Activated naive CD8-positive, alpha-beta T cell treated with anti-CD3 and anti-CD28 coated beads for 36 hours (primary cell): ENCODE measurements around the gene COL20A1. TPM values are rescaled to one million over a fixed set of nuclear protein-coding genes. Genes with fewer than 3 reads are reported as not detected.
A peak's percentile ranks its signal among the peaks of the same experiment; 100 is the strongest.
"Not testable (repeated sequence)": the region's sequence is repeated elsewhere in the genome, so short reads cannot be mapped to it uniquely, and the experiment has no call there.

Source experiments
- DNase-seq: peaks from one replicate; pipeline ENCODE4 v3.0.0; 2021
- H3K27ac Mint-ChIP-seq: one replicate; pipeline ENCODE4 v1.8.0; 2022; ENCODE audit warnings: mild to moderate bottlenecking, moderate library complexity, mixed read lengths
- H3K27me3 Mint-ChIP-seq: one replicate; pipeline ENCODE4 v1.8.0; 2022; ENCODE audit warnings: mild to moderate bottlenecking, mixed read lengths
- H3K36me3 Mint-ChIP-seq: one replicate; pipeline ENCODE4 v1.8.0; 2021; ENCODE audit warnings: mild to moderate bottlenecking, mixed read lengths
- H3K4me1 Mint-ChIP-seq: one replicate; pipeline ENCODE4 v1.8.0; 2021; ENCODE audit warnings: mixed read lengths
- H3K4me3 Mint-ChIP-seq: one replicate; pipeline ENCODE4 v1.8.0; 2022; ENCODE audit warnings: mild to moderate bottlenecking, moderate library complexity, mixed read lengths
- H3K9me3 Mint-ChIP-seq: one replicate; pipeline ENCODE4 v1.8.0; 2022; ENCODE audit warnings: mixed read lengths
- total RNA-seq, 2 experiments: library from RNA; stranded (reverse); gene quantifications; one replicate each; pipeline ENCODE4 v1.2.3, GENCODE V29; 2021

The COL20A1 gene
- total RNA-seq, 2 experiments from 2014 or later, result 0.08 TPM; not detected in 1

GRCh38 chr20:63330084-63330760 is 37.2 kb downstream of the COL20A1 start:
- H3K36me3 Mint-ChIP-seq, result no peaks in the 10 kb centered on the region
- no peak for DNase-seq
- no peak overlapping the region for H3K4me3 Mint-ChIP-seq
- no peaks in the 10 kb centered on the region for H3K4me1 Mint-ChIP-seq
- peaks cover 18% of the 10 kb centered on the region for H3K27me3 Mint-ChIP-seq
- H3K27ac Mint-ChIP-seq, result no peak overlapping the region
- H3K9me3 Mint-ChIP-seq, result peaks cover 8% of the 10 kb centered on the region

- Mint-ChIP-seq H3K27ac (no peak overlapping the region), H3K4me1 (no peaks in the 10 kb centered on the region), H3K9me3 (peaks cover 8% of the 10 kb centered on the region), H3K36me3 (no peaks in the 10 kb centered on the region), H3K27me3 (peaks cover 25% of the 10 kb centered on the region), H3K4me3 (no peak overlapping the region)
- DNase-seq, result no peak
Measured at GRCh38 chr20:63330940-63331339, 38.0 kb downstream of the COL20A1 start.

GRCh38 chr20:63331741-63332400 is 38.9 kb downstream of the COL20A1 start:
- H3K9me3 Mint-ChIP-seq, result peaks cover 8% of the 10 kb centered on the region
- H3K27me3 Mint-ChIP-seq, result peaks cover 30% of the 10 kb centered on the region
- H3K4me1 Mint-ChIP-seq, result no peaks in the 10 kb centered on the region
- DNase-seq, result no peak
- no peaks in the 10 kb centered on the region for H3K36me3 Mint-ChIP-seq
- H3K4me3 Mint-ChIP-seq, result no peak overlapping the region
- H3K27ac Mint-ChIP-seq, result no peak overlapping the region

GRCh38 chr20:63332488-63333240 is 39.7 kb downstream of the COL20A1 start:
- H3K27me3 Mint-ChIP-seq, result peaks cover 36% of the 10 kb centered on the region
- H3K36me3 Mint-ChIP-seq, result no peaks in the 10 kb centered on the region
- H3K4me1 Mint-ChIP-seq, result no peaks in the 10 kb centered on the region
- H3K9me3 Mint-ChIP-seq, result peaks cover 8% of the 10 kb centered on the region
- H3K4me3 Mint-ChIP-seq, result no peak overlapping the region
- DNase-seq, result no peak
- no peak overlapping the region for H3K27ac Mint-ChIP-seq

- Mint-ChIP-seq H3K4me1 (no peaks in the 10 kb centered on the region), H3K27me3 (peaks cover 40% of the 10 kb centered on the region), H3K4me3 (no peak overlapping the region), H3K9me3 (peaks cover 8% of the 10 kb centered on the region), H3K27ac (no peak overlapping the region), H3K36me3 (no peaks in the 10 kb centered on the region)
- DNase-seq, result no peak
Measured at GRCh38 chr20:63333241-63333836, 40.4 kb downstream of the COL20A1 start.

GRCh38 chr20:63334356-63334755 is 41.4 kb downstream of the COL20A1 start:
- Mint-ChIP-seq H3K4me3 (no peak overlapping the region), H3K27me3 (peaks cover 47% of the 10 kb centered on the region)

GRCh38 chr20:63335060-63335459 is 42.1 kb downstream of the COL20A1 start:
- not testable (repeated sequence) for DNase-seq, H3K4me3 Mint-ChIP-seq, H3K9me3 Mint-ChIP-seq, H3K4me1 Mint-ChIP-seq, H3K36me3 Mint-ChIP-seq, H3K27ac Mint-ChIP-seq
- H3K27me3 Mint-ChIP-seq, result peaks cover 47% of the 10 kb centered on the region

More at GRCh38 chr20:63334356-63334755, 41.4 kb downstream of the COL20A1 start:
- no peak overlapping the region for H3K27ac Mint-ChIP-seq
- no peaks in the 10 kb centered on the region for H3K36me3 Mint-ChIP-seq
- H3K9me3 Mint-ChIP-seq, result peaks cover 8% of the 10 kb centered on the region
- DNase-seq, result no peak
- H3K4me1 Mint-ChIP-seq, result no peaks in the 10 kb centered on the region

GRCh38 chr20:63335711-63336110 is 42.7 kb downstream of the COL20A1 start:
- Mint-ChIP-seq H3K4me3 (no peak overlapping the region), H3K27me3 (peaks cover 48% of the 10 kb centered on the region), H3K27ac (no peak overlapping the region), H3K36me3 (no peaks in the 10 kb centered on the region), H3K9me3 (peaks cover 8% of the 10 kb centered on the region), H3K4me1 (no peaks in the 10 kb centered on the region)
- no peak for DNase-seq

GRCh38 chr20:63336232-63336752 is 43.3 kb downstream of the COL20A1 start:
- peaks cover 8% of the 10 kb centered on the region for H3K9me3 Mint-ChIP-seq
- H3K4me1 Mint-ChIP-seq, result no peaks in the 10 kb centered on the region
- no peak for DNase-seq
- H3K27me3 Mint-ChIP-seq, result peaks cover 51% of the 10 kb centered on the region
- H3K4me3 Mint-ChIP-seq, result no peak overlapping the region
- no peak overlapping the region for H3K27ac Mint-ChIP-seq
- H3K36me3 Mint-ChIP-seq, result no peaks in the 10 kb centered on the region

GRCh38 chr20:63337786-63338420 is 44.9 kb downstream of the COL20A1 start:
- no peak for DNase-seq
- Mint-ChIP-seq H3K27ac (no peak overlapping the region), H3K27me3 (peaks cover 45% of the 10 kb centered on the region), H3K4me1 (no peaks in the 10 kb centered on the region), H3K4me3 (no peak overlapping the region), H3K36me3 (no peaks in the 10 kb centered on the region), H3K9me3 (no peaks in the 10 kb centered on the region)

- not testable (repeated sequence) for H3K4me3 Mint-ChIP-seq, H3K9me3 Mint-ChIP-seq, DNase-seq, H3K36me3 Mint-ChIP-seq, H3K4me1 Mint-ChIP-seq
- Mint-ChIP-seq H3K27me3 (peaks cover 40% of the 10 kb centered on the region), H3K27ac (peak overlapping the region; percentile 21)
Measured at GRCh38 chr20:63339154-63340094, 46.4 kb downstream of the COL20A1 start.

GRCh38 chr20:63340158-63340688 is 47.2 kb downstream of the COL20A1 start:
- peaks cover 33% of the 10 kb centered on the region for H3K27me3 Mint-ChIP-seq
- not testable (repeated sequence) for H3K9me3 Mint-ChIP-seq, H3K4me3 Mint-ChIP-seq, H3K27ac Mint-ChIP-seq, H3K4me1 Mint-ChIP-seq, H3K36me3 Mint-ChIP-seq, DNase-seq

GRCh38 chr20:63342561-63343459 is 49.8 kb downstream of the COL20A1 start:
- Mint-ChIP-seq H3K9me3 (no peaks in the 10 kb centered on the region), H3K27ac (no peak overlapping the region), H3K36me3 (no peaks in the 10 kb centered on the region), H3K4me1 (no peaks in the 10 kb centered on the region), H3K27me3 (peaks cover 14% of the 10 kb centered on the region), H3K4me3 (no peak overlapping the region)
- no peak for DNase-seq
